GM21423 (cell line): ENCODE results near the gene SLC25A14.

Experiments
- ATAC-seq: cut with Tn5 transposase; IDR thresholded peaks from one replicate; pipeline ENCODE4 v1.9.1; 2021; ENCODE audit warnings: mild to moderate bottlenecking, moderate library complexity; ENCODE audit not compliant: unreplicated experiment

The SLC25A14 gene

GRCh38 chrX:130378024-130378669 lies 38.4 kb downstream of the SLC25A14 start:
- no peak for ATAC-seq

GRCh38 chrX:130385520-130385919 lies 45.8 kb downstream of the SLC25A14 start, which contains the start of gene GPR119:
TSS of gene GPR119 (minus strand) at chrX:130385674. CDS start at chrX:130385447, 227 bp downstream.
- ATAC-seq: no peak

GRCh38 chrX:130386408-130386808 lies 46.7 kb downstream of the SLC25A14 start:
- ATAC-seq: no peak

- no peak for ATAC-seq
Observed at GRCh38 chrX:130393451-130394074, 53.8 kb downstream of the SLC25A14 start.

GRCh38 chrX:130395341-130395740 lies 55.6 kb downstream of the SLC25A14 start:
- no peak for ATAC-seq

GRCh38 chrX:130401415-130402207 lies 61.9 kb downstream of the SLC25A14 start, which contains the start of gene RBMX2:
TSS of gene RBMX2 (plus strand) at chrX:130401987. CDS start at chrX:130402033, 46 bp downstream.
- ATAC-seq: peak; percentile 96

- ATAC-seq: no peak
Observed at GRCh38 chrX:130402208-130402684, 62.5 kb downstream of the SLC25A14 start.

GRCh38 chrX:130413415-130413814 lies 73.7 kb downstream of the SLC25A14 start:
- no peak for ATAC-seq

- no peak for ATAC-seq
Observed at GRCh38 chrX:130414800-130415199, 75.1 kb downstream of the SLC25A14 start.

- ATAC-seq: no peak
Observed at GRCh38 chrX:130415201-130415600, 75.5 kb downstream of the SLC25A14 start.

- no peak for ATAC-seq
Observed at GRCh38 chrX:130416785-130417184, 77.1 kb downstream of the SLC25A14 start.

GRCh38 chrX:130418066-130418465 lies 78.3 kb downstream of the SLC25A14 start:
- ATAC-seq: peak; percentile 34

- ATAC-seq: peak; percentile 60
Observed at GRCh38 chrX:130418740-130419139, 79.0 kb downstream of the SLC25A14 start.

- ATAC-seq: peak; percentile 47
Observed at GRCh38 chrX:130419263-130419662, 79.5 kb downstream of the SLC25A14 start.
